NCI-H748 (cell line): ENCODE data around the gene CYCS.

Experiments used
- DNase-seq: peaks from one replicate; lab custom pipeline; 2025; ENCODE audit not compliant: unreplicated experiment; lab: John Stamatoyannopoulos, UW

The CYCS gene

GRCh38 chr7:25125137-25125946 lies at the start of gene CYCS:
TSS of gene CYCS (minus strand) at chr7:25125260. CDS start at chr7:25124119, 1,141 bp downstream.
- DNase-seq, result peak; percentile 100

DNA sequence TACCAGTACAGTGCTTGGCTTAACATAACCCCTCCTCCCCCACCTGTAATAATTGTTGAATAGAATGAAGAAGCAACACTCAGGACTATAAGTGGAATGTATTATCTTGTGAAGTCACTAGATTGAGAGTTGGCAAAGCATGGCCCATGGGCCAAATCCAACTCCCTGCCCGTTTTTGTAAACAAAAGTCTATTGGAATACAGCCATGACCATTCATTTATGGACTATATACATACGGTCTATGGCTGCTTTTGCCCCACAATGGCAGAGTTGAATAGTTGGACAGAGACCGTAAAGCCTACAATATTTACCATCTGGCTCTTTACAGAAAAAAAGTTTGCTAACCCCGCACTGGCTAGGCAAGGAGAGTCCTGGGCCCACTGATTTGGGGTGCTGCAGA lies 48.1 kb upstream of the CYCS start:
- no peak for DNase-seq

- DNase-seq, result no peak
Observed at GRCh38 chr7:25171516-25171915, 46.5 kb upstream of the CYCS start.

DNA sequence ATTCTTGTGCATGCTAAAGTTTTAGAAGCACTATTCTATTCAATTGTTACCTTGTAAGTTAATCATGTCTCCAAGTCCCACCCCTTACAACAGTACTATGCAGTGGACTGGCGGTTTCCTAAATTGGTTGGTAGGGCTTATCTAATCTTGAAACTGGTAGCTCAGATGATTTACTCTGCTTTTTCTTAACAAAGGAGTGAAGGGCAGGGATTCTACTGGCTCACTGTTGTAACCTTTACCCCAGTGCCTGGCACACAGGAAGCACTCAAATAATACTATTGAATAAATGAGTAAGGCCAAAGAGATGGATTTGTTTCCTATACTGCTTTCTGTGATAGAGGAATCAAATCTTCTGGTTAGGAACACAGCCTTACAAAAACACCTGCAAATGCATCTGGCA lies 46.0 kb upstream of the CYCS start:
- no peak for DNase-seq

DNA sequence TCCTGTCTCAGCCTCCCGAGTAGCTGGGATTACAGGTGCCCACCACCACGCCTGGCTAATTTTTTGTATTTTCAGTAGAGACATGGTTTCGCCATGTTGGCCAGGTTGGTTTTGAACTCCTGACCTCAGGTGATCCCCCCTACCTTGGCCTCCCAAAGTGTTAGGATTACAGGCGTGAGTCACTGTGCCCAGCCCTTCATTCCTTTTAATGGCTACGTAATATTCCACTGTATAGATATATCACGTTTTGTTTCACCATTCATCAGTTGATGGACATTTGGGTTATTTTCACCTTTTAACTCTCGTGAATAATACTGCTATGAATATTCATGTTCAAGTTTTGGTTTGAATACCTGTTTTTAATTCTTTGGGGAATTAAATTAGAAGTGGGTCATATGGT lies 44.6 kb upstream of the CYCS start:
- no peak for DNase-seq

GRCh38 chr7:25168145-25168544 lies 43.1 kb upstream of the CYCS start:
- no peak for DNase-seq

DNA sequence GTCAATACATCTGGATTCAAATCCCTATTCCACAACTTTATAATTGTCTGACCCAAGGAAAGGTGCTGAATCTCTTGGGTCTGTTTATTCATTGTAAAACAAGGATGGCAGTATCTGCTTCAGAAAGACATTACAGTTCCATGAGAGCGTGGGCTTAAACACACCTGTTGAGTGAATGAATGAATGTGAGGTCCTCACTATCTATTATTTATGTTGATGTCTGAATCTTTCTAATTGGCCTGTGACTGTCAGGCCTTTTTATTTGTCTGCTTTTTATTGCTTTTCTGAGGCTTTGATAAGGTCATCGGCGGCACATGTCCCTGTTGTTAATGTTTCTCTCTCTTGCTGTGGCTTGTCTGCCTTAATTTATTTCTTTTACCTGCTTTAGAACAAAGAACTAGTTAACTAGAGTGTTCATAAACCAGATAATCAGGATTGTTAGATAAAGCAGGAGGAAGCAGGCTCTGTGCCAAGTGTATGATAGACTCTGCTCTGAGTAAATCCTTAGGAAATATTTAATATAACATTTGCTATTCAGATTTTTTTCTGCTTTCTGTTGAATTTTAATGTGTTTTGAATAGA lies 42.3 kb upstream of the CYCS start:
- DNase-seq, result peak; percentile 76

- peak; percentile 59 for DNase-seq
Observed at GRCh38 chr7:25159983-25160596, 35.0 kb upstream of the CYCS start.

- no peak for DNase-seq
Observed at GRCh38 chr7:25158966-25159365, 33.9 kb upstream of the CYCS start.

GRCh38 chr7:25151773-25152172 lies 26.7 kb upstream of the CYCS start:
- DNase-seq, result no peak

DNA sequence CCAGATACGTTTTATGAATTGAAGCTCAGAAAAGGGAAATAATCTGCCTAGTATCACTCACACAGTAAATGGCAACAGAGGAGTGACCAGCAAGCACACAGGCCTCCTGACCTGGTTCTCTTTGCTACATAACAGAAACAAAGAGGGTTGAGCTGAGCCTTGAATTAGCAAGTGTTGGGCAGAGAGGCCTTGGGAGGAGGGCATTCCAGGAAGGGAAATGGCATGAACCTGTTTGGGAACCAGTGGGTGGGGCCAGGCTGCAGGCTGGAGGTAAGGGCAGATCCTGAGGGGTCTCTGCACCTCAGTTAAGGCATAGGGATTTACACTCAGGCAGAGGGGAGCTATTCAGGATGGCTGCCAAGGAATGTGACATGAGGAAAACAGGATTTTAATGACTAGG lies 24.8 kb upstream of the CYCS start:
- no peak for DNase-seq

DNA sequence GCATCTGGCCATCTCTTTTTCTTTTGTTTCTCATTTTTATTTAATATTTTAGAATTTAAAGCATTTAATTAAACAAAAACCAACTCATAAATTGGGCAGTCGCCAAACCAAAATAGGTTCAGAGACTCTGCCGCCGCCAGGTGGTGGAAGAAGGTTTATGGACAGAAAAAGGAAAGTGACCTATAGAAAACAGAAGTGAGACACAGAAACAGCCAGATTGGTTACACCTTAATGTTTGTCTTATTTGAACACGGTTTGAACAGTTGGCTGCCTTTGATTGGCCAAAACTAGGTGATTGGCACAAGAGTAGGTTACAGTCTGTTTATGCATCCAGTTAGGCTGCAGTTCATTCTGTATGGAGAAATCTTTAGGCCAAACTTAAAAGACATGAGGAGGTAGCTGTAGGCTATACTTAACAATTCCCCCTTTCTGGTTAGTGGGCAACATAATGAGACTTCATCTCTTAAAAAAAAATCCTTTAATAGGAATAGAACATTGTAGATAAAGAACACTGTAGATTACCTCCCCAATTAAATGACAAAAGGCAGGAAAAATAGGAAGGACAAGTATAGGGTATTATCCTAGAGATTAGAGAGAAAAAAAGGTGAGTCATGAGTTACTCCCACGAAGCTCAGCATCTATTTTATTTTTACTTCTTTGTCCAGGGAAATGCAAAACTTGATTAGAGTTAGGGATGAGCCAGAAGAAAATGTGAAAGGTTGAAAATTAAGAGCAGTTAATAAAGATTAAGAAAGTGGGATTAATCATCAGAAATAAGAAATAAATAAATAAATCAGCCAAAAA lies 23.9 kb upstream of the CYCS start:
- no peak for DNase-seq

DNA sequence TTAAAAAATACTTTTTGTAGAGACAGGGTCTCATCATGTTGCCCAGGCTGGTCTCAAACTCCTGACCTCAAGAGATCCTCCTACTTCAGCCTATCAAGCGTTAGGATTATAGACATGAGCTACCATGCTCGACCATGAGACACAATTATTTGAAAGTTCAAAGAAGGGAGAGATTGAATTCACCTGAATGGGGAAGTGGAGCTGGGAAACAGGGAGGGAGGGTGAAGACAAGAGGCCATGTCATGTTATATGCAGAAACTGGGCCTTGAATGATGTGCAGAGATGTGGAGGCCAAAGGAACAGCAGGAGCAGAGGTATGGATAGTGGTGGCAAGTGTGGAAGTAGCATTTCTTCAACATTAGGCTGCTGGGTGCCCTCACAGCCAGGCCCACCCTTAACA lies 18.7 kb upstream of the CYCS start:
- DNase-seq, result no peak

DNA sequence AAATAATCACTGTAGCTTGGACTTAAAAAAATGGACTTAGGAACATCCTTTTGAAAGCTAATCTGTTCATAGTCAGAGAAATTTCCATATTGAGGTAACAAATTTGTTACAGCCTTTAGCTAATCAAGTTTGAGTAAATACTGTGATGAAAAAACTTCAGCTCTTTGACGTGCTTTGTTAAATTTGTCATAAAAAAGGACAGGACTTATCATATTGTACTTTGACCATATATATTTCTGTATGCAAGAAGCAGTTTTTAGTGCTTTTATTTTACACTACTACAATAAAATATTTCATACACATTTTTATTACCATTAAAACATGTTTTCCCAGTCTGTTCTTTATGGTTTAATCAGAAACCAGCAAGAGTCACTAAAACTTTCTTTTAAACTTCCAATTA lies 14.5 kb upstream of the CYCS start:
- DNase-seq, result no peak

- DNase-seq, result no peak
Observed at GRCh38 chr7:25134358-25135010, 9.4 kb upstream of the CYCS start.

GRCh38 chr7:25132430-25132829 lies 7.4 kb upstream of the CYCS start:
- no peak for DNase-seq

- no peak for DNase-seq
Observed at GRCh38 chr7:25126751-25127150, 1.7 kb upstream of the CYCS start.

DNA sequence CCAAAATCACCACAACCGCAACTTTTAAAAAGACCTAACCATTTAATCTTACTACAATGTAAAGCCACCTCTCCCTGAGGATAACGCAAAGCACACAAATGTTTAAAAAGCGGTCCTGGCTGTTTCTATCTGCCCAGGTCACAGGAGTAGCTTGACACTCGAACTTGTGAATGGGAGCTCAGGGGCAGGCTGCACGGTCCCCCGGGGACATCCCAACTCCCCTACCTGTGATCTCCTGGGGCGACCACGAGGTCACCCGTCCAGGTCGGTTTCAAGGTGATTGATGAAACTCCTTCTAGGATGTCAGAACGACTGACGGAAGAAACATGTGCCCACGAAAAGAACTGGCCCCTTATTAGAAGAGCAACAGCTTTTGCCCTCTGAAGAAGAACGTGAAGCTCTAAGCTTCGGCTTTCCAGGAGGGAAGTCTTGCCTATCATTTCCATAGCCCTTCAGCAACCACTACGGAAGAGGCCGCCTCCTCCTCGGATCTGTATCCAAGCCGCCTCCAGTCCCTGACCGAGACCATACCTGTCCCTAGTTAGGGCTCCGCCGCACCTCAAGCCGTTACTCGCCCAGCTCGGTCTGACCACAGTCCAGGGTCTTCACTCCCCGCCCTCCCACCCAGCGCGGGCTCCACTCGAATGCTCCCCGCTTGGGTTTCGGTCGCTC lies 459 bp downstream of the CYCS start:
- DNase-seq, result peak; percentile 49

DNA sequence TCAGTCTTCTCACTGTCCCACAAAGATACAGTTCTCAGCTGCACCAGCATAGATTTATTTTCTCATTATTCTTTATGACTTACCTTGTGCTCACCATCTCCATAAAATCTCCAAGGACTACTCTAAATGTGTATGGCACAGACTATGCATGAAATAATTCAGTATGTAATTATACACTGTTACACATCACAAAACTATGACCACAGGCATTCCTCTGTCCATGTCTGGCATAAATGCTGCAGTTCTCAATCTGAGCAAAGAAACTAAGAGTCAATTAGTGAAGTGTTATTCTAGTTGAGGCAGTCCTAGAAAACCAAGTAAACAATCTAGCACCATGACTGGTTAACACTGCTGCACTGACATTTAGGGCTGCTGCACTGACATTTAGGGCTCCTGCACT lies 2.7 kb downstream of the CYCS start:
- no peak for DNase-seq

- DNase-seq, result no peak
Observed at GRCh38 chr7:25121599-25121998, 3.5 kb downstream of the CYCS start.

DNA sequence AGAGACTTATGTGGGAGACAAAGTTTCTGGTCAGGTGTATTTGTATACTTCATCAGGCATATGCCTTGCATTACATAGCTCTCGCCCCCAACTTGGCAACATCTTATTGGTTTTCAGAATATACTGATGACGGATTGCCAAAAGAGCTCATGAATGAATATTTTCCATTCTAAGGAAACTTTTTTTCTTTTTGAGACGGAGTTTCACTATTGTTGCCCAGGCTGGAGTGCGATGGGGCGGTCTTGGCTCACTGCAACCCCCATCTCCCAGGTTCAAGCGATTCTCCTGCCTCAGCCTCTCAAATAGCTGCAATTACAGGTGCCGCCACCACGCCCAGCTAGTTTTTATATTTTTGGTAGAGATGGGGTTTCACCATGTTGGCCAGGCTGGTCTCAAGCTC lies 6.0 kb downstream of the CYCS start:
- DNase-seq, result no peak
